ENCODE results near the gene ADCY3. TPM values are rescaled to one million over a fixed set of nuclear protein-coding genes. Genes with fewer than 3 reads are reported as not detected.

Gene ADCY3
- total and polyA plus RNA-seq, 2 experiments from 2014 or later = 13.8 to 15.0 TPM

GRCh38 chr2:24830786-24831185 lies 89.3 kb downstream of the ADCY3 start:
- no peak overlapping the region for H2AFZ ChIP-seq

GRCh38 chr2:24830351-24830750 lies 89.7 kb downstream of the ADCY3 start:
- no peak for DNase-seq (ENCODE audit: low spot score)
- no peak overlapping the region for H3K27ac ChIP-seq
- H3K9me3 ChIP-seq (ENCODE audit: low read depth) = no peaks in the 10 kb centered on the region
- H3K4me2 ChIP-seq = no peak overlapping the region
- 94% methylated on average over 5 of the region's 5 CpGs for WGBS (ENCODE audit: low lambda C conversion rate, missing lambda C conversion rate)
- no peak overlapping the region for H3K4me3 ChIP-seq
- H3K36me3 ChIP-seq (replicated peaks; ENCODE audit: insufficient read depth, low read depth) = no peaks in the 10 kb centered on the region
- H4K20me1 ChIP-seq (ENCODE audit: insufficient read depth, poor library complexity, severe bottlenecking) = no peaks in the 10 kb centered on the region
- no peaks in the 10 kb centered on the region for H3K4me1 ChIP-seq (ENCODE audit: insufficient read depth)
- H3K27me3 ChIP-seq = no peaks in the 10 kb centered on the region
- TF ChIP-seq CTCF (IDR thresholded peaks at IDR 0.05; ENCODE audit: poor library complexity) (no peak), EZH2phosphoT487 (IDR thresholded peaks at IDR 0.05; ENCODE audit: low read depth, severe bottlenecking, unreplicated experiment) (no peak), EZH2 (IDR thresholded peaks at IDR 0.05; ENCODE audit: borderline replicate concordance) (no peak)
- H2AFZ ChIP-seq = no peak overlapping the region
- no peaks in the 10 kb centered on the region for H3K9me2 ChIP-seq (replicated peaks; ENCODE audit: insufficient read depth)
- no peaks in the 10 kb centered on the region for H3K79me2 ChIP-seq

More at GRCh38 chr2:24830786-24831185, 89.3 kb downstream of the ADCY3 start:
- no peaks in the 10 kb centered on the region for H3K79me2 ChIP-seq
- WGBS (ENCODE audit: low lambda C conversion rate, missing lambda C conversion rate) = 92% methylated on average over 12 of the region's 12 CpGs
- no peaks in the 10 kb centered on the region for H3K9me2 ChIP-seq (replicated peaks; ENCODE audit: insufficient read depth)
- no peak overlapping the region for H3K4me3 ChIP-seq
- no peaks in the 10 kb centered on the region for H4K20me1 ChIP-seq (ENCODE audit: insufficient read depth, poor library complexity, severe bottlenecking)
- H3K4me2 ChIP-seq = no peak overlapping the region
- no peaks in the 10 kb centered on the region for H3K9me3 ChIP-seq (ENCODE audit: low read depth)
- no peak overlapping the region for H3K27ac ChIP-seq
- no peaks in the 10 kb centered on the region for H3K36me3 ChIP-seq (replicated peaks; ENCODE audit: insufficient read depth, low read depth)
- H3K27me3 ChIP-seq = no peaks in the 10 kb centered on the region
- no peak for DNase-seq (ENCODE audit: low spot score)
- no peak for TF ChIP-seq CTCF (IDR thresholded peaks at IDR 0.05; ENCODE audit: poor library complexity)
- no peak for TF ChIP-seq EZH2 (IDR thresholded peaks at IDR 0.05; ENCODE audit: borderline replicate concordance)
- TF ChIP-seq EZH2phosphoT487 (IDR thresholded peaks at IDR 0.05; ENCODE audit: low read depth, severe bottlenecking, unreplicated experiment) = no peak
- H3K4me1 ChIP-seq (ENCODE audit: insufficient read depth) = no peaks in the 10 kb centered on the region

- H3K27ac ChIP-seq = no peak overlapping the region
- no peak for DNase-seq (ENCODE audit: low spot score)
- no peaks in the 10 kb centered on the region for H4K20me1 ChIP-seq (ENCODE audit: insufficient read depth, poor library complexity, severe bottlenecking)
- no peaks in the 10 kb centered on the region for H3K9me3 ChIP-seq (ENCODE audit: low read depth)
- H3K4me2 ChIP-seq = no peak overlapping the region
- H3K36me3 ChIP-seq (replicated peaks; ENCODE audit: insufficient read depth, low read depth) = no peaks in the 10 kb centered on the region
- no peak overlapping the region for H2AFZ ChIP-seq
- H3K27me3 ChIP-seq = no peaks in the 10 kb centered on the region
- H3K4me1 ChIP-seq (ENCODE audit: insufficient read depth) = no peaks in the 10 kb centered on the region
- H3K79me2 ChIP-seq = no peaks in the 10 kb centered on the region
- no peak for TF ChIP-seq CTCF (IDR thresholded peaks at IDR 0.05; ENCODE audit: poor library complexity)
- no peak for TF ChIP-seq EZH2phosphoT487 (IDR thresholded peaks at IDR 0.05; ENCODE audit: low read depth, severe bottlenecking, unreplicated experiment)
- no peak for TF ChIP-seq EZH2 (IDR thresholded peaks at IDR 0.05; ENCODE audit: borderline replicate concordance)
- no peak overlapping the region for H3K4me3 ChIP-seq
- H3K9me2 ChIP-seq (replicated peaks; ENCODE audit: insufficient read depth) = no peaks in the 10 kb centered on the region
- WGBS (ENCODE audit: low lambda C conversion rate, missing lambda C conversion rate) = 95% methylated on average over 17 of the region's 17 CpGs
Observed at GRCh38 chr2:24828238-24828996, 91.6 kb downstream of the ADCY3 start.
